ENCODE data around the gene NMRK2. TPM values are rescaled to one million over a fixed set of nuclear protein-coding genes. Genes with fewer than 3 reads are reported as not detected.
"Not testable (repeated sequence)": the region's sequence is repeated elsewhere in the genome, so short reads cannot be mapped to it uniquely, and the experiment has no call there.

Gene NMRK2
- total RNA-seq, 1 experiment from 2014 or later = 60.0 TPM

- Histone ChIP-seq H3K9ac (ENCODE audit: extremely low read depth, insufficient read length, low read length) (no peak overlapping the region), H3K14ac (ENCODE audit: insufficient read depth, low read length) (no peak overlapping the region), H2BK5ac (ENCODE audit: insufficient read length, low read length) (no peak overlapping the region), H3K56ac (ENCODE audit: insufficient read length, low read depth, low read length) (no peak overlapping the region), H3K23me2 (ENCODE audit: insufficient read length, low read depth, low read length, poor library complexity, severe bottlenecking) (peaks cover 7% of the 10 kb centered on the region), H2AK5ac (ENCODE audit: insufficient read length, low read length) (no peak overlapping the region), H3K4me1 (ENCODE audit: insufficient read depth, low read length) (no peaks in the 10 kb centered on the region), H2BK120ac (ENCODE audit: low read depth, low read length, poor library complexity, severe bottlenecking) (no peak overlapping the region), H3K4me2 (ENCODE audit: insufficient read depth, insufficient read length, low read length) (no peak overlapping the region), H2BK12ac (ENCODE audit: insufficient read length, low read depth, low read length) (no peak overlapping the region), H3K79me1 (ENCODE audit: insufficient read depth, low read depth, low read length, poor library complexity, severe bottlenecking) (no peaks in the 10 kb centered on the region), H3K23ac (ENCODE audit: insufficient read length, low read depth, low read length) (no peak overlapping the region), H3T11ph (ENCODE audit: low read length) (no peak overlapping the region), H2AFZ (ENCODE audit: low read length) (no peak overlapping the region), H3K4ac (ENCODE audit: low read depth, low read length) (no peak overlapping the region), H4K8ac (replicated peaks; ENCODE audit: insufficient read length, low read depth, low read length) (no peak overlapping the region), H3K9me3 (ENCODE audit: control insufficient read depth, low read depth, low read length) (no peaks in the 10 kb centered on the region), H3K27ac (ENCODE audit: insufficient read length, low read depth, low read length) (no peak overlapping the region), H3K27me3 (ENCODE audit: insufficient read depth, low read length) (no peaks in the 10 kb centered on the region), H4K20me1 (ENCODE audit: control insufficient read depth, insufficient read depth, insufficient read length) (no peaks in the 10 kb centered on the region), H4K5ac (ENCODE audit: insufficient read length, low read depth, low read length) (no peak overlapping the region), H3K79me2 (ENCODE audit: insufficient read depth, low read length) (no peaks in the 10 kb centered on the region; the same call in 1 of the 2 replicates), H4K91ac (ENCODE audit: insufficient read length, low read depth, low read length) (no peak overlapping the region), H2BK20ac (ENCODE audit: low read depth, low read length, poor library complexity, severe bottlenecking) (no peak overlapping the region), H3K18ac (ENCODE audit: insufficient read length, low read depth, low read length) (no peak overlapping the region), H2BK15ac (ENCODE audit: low read depth, low read length) (no peak overlapping the region)
- Mint-ChIP-seq H3K27me3 (ENCODE audit: low read depth) (peaks cover under 1% of the 10 kb centered on the region; the same call in 1 of the 2 replicates), H3K9me3 (no peaks in the 10 kb centered on the region), H3K36me3 (ENCODE audit: insufficient read depth in 1 of 3, low read depth in 3 of 3) (peaks cover 2 to 16% (median 6%) of the 10 kb centered on the region in 3 experiments; a peak in 6 of 7 replicates), H3K4me3 (no peak overlapping the region), H3K4me1 (peaks cover 0 to 3% of the 10 kb centered on the region in 2 experiments; a peak in 1 of 4 replicates), H3K27ac (no peak overlapping the region)
- WGBS (ENCODE audit: extremely low coverage, insufficient read length, low lambda C conversion rate) = no CpG with 5 or more reads among the region's 29 CpGs
- DNase-seq = no peak
- TF ChIP-seq CTCF (conservative IDR thresholded peaks at IDR 0.05) = no peak
Measured at GRCh38 chr19:3936506-3937442, 3.9 kb downstream of the NMRK2 start.

- not testable (repeated sequence) for H4K91ac ChIP-seq (ENCODE audit: insufficient read length, low read depth, low read length); H3K9me3 ChIP-seq (ENCODE audit: control insufficient read depth, low read depth, low read length); H3K27me3 Mint-ChIP-seq (ENCODE audit: low read depth); H4K8ac ChIP-seq (replicated peaks; ENCODE audit: insufficient read length, low read depth, low read length); H2BK5ac ChIP-seq (ENCODE audit: insufficient read length, low read length); H3K14ac ChIP-seq (ENCODE audit: insufficient read depth, low read length); H3K4me1 Mint-ChIP-seq; H3K4me2 ChIP-seq (ENCODE audit: insufficient read depth, insufficient read length, low read length); H3K56ac ChIP-seq (ENCODE audit: insufficient read length, low read depth, low read length); H3K79me2 ChIP-seq (ENCODE audit: insufficient read depth, low read length); H4K20me1 ChIP-seq (ENCODE audit: control insufficient read depth, insufficient read depth, insufficient read length); H2BK120ac ChIP-seq (ENCODE audit: low read depth, low read length, poor library complexity, severe bottlenecking); H3T11ph ChIP-seq (ENCODE audit: low read length); H4K5ac ChIP-seq (ENCODE audit: insufficient read length, low read depth, low read length); DNase-seq; H2BK12ac ChIP-seq (ENCODE audit: insufficient read length, low read depth, low read length); H3K27me3 ChIP-seq (ENCODE audit: insufficient read depth, low read length); H3K4me3 Mint-ChIP-seq; H3K4me1 ChIP-seq (ENCODE audit: insufficient read depth, low read length); H3K18ac ChIP-seq (ENCODE audit: insufficient read length, low read depth, low read length); H3K27ac ChIP-seq (ENCODE audit: insufficient read length, low read depth, low read length); H3K9ac ChIP-seq (ENCODE audit: extremely low read depth, insufficient read length, low read length); H2AK5ac ChIP-seq (ENCODE audit: insufficient read length, low read length); H3K23me2 ChIP-seq (ENCODE audit: insufficient read length, low read depth, low read length, poor library complexity, severe bottlenecking); H3K23ac ChIP-seq (ENCODE audit: insufficient read length, low read depth, low read length); H2BK20ac ChIP-seq (ENCODE audit: low read depth, low read length, poor library complexity, severe bottlenecking); H2BK15ac ChIP-seq (ENCODE audit: low read depth, low read length); H3K4ac ChIP-seq (ENCODE audit: low read depth, low read length); H3K79me1 ChIP-seq (ENCODE audit: insufficient read depth, low read depth, low read length, poor library complexity, severe bottlenecking); H2AFZ ChIP-seq (ENCODE audit: low read length); H3K9me3 Mint-ChIP-seq
- Mint-ChIP-seq H3K27ac (peak overlapping the region in 1 of 3 experiments; percentile 48; a peak in 1 of 7 replicates), H3K36me3 (ENCODE audit: insufficient read depth in 1 of 3, low read depth in 3 of 3) (peaks cover 4 to 30% (median 17%) of the 10 kb centered on the region in 3 experiments; a peak in 6 of 7 replicates)
- WGBS (ENCODE audit: extremely low coverage, insufficient read length, low lambda C conversion rate) = no CpG with 5 or more reads among the region's 22 CpGs
Measured at GRCh38 chr19:3938300-3938950, 5.6 kb downstream of the NMRK2 start.
